ENCODE data around the gene ACTL10.

ACTL10 gene

GRCh38 chr20:33711446-33711738 is 44.6 kb downstream of the ACTL10 start (continued):
- TF ChIP-seq ZBTB49 (tag by site-specific recombination; IDR thresholded peaks at IDR 0.05; ENCODE audit: low read depth) (no peak), ZNF48 (tag by site-specific recombination; IDR thresholded peaks at IDR 0.05) (no peak), ZNF529 (tag by site-specific recombination; IDR thresholded peaks at IDR 0.05; ENCODE audit: insufficient replicate concordance) (no peak), ZEB2 (tag by site-specific recombination; IDR thresholded peaks at IDR 0.05) (no peak)

- Histone ChIP-seq H3K4me1 (ENCODE audit: control insufficient read depth, insufficient read depth, low read length) (no peaks in the 10 kb centered on the region), H3K36me3 (ENCODE audit: control insufficient read depth in 2 of 2, insufficient read depth in 1 of 2, low read length in 2 of 2) (no peaks in the 10 kb centered on the region), H3K9me3 (ENCODE audit: control insufficient read depth, insufficient read depth, low read depth, low read length) (no peaks in the 10 kb centered on the region), H3K4me3 (ENCODE audit: low read depth, low read length) (no peak overlapping the region), H3K27ac (ENCODE audit: extremely low read depth, low read depth, low read length) (no peak overlapping the region)
- CTCF ChIA-PET, result interaction anchor here (1.3 kb wide), 1 partner anchor 23 kb away, joined by 3 read pairs; no protein-coding TSS in a partner anchor
- TF ChIP-seq PRDM10 (tag by site-specific recombination; IDR thresholded peaks at IDR 0.05) (no peak), SCRT1 (tag by site-specific recombination; IDR thresholded peaks at IDR 0.05; ENCODE audit: borderline replicate concordance) (no peak), ZNF792 (tag by site-specific recombination; IDR thresholded peaks at IDR 0.05) (no peak), ZNF768 (tag by site-specific recombination; IDR thresholded peaks at IDR 0.05) (no peak), ZSCAN5A (tag by site-specific recombination; IDR thresholded peaks at IDR 0.05) (no peak), KLF17 (tag by site-specific recombination; IDR thresholded peaks at IDR 0.05) (no peak), PRDM6 (tag by site-specific recombination; IDR thresholded peaks at IDR 0.05) (no peak), IKZF3 (tag by site-specific recombination; IDR thresholded peaks at IDR 0.05) (no peak)
- POLR2A ChIA-PET, result interaction anchor here (0.6 kb wide), 1 partner anchor 1257 kb away, joined by 3 read pairs; no protein-coding TSS in a partner anchor
These were observed 47.2 kb downstream of the ACTL10 start for GRCh38 chr20:33713865-33714367.

GRCh38 chr20:33716498-33716897 is 49.8 kb downstream of the ACTL10 start:
- H3K27ac ChIP-seq (ENCODE audit: extremely low read depth, low read depth, low read length), result no peak overlapping the region
- POLR2A ChIA-PET, result no interaction called here

More at GRCh38 chr20:33716498-33716897, 49.8 kb downstream of the ACTL10 start:
- H3K4me3 ChIP-seq (ENCODE audit: low read depth, low read length), result no peak overlapping the region
- H3K9me3 ChIP-seq (ENCODE audit: control insufficient read depth, insufficient read depth, low read depth, low read length), result no peaks in the 10 kb centered on the region
- no peaks in the 10 kb centered on the region for H3K36me3 ChIP-seq (ENCODE audit: control insufficient read depth in 2 of 2, insufficient read depth in 1 of 2, low read length in 2 of 2)
- CTCF ChIA-PET, result interaction anchor here (0.7 kb wide), 1 partner anchor 22 kb away, joined by 3 read pairs; no protein-coding TSS in a partner anchor
- TF ChIP-seq ZSCAN16 (tag by site-specific recombination; IDR thresholded peaks at IDR 0.05) (no peak), ZNF660 (tag by site-specific recombination; IDR thresholded peaks at IDR 0.05) (no peak), ATF2 (tag by site-specific recombination; IDR thresholded peaks at IDR 0.05; ENCODE audit: low read depth) (no peak), INSM2 (tag by site-specific recombination; IDR thresholded peaks at IDR 0.05) (no peak)
- no peaks in the 10 kb centered on the region for H3K4me1 ChIP-seq (ENCODE audit: control insufficient read depth, insufficient read depth, low read length)
